Peyer's patch (tissue), 4 donors: ENCODE data around the gene AUNIP.

Experiments used
- CTCF ChIP-seq, 6 experiments: fragments of 450-650 bp in 4 of 6; fragments of 200-600 bp in 2 of 6; sonication (generic) in 1 of 6; IDR thresholded peaks; one replicate each; pipeline ENCODE4 v1.5.1; 2017 to 2019; ENCODE audit warnings: antibody characterized with exemption in 6 of 6, mild to moderate bottlenecking in 3 of 6, moderate library complexity in 1 of 6
- POLR2A ChIP-seq, 2 donors: fragments of 450-650 bp; IDR thresholded peaks; one replicate each; pipeline ENCODE4 v1.5.1; 2017; ENCODE audit warnings: antibody characterized with exemption in 2 of 2, mild to moderate bottlenecking in 2 of 2, moderate library complexity in 2 of 2

GRCh38 chr1:25816112-25816718, 43.0 kb downstream of the AUNIP start:
- TF ChIP-seq CTCF (IDR thresholded peaks at IDR 0.05) (no peak), POLR2A (IDR thresholded peaks at IDR 0.05) (no peak)
